Measurements from ENCODE around the gene CMSS1.

GRCh38 chr3:100216713-100217112, 399.1 kb downstream of the CMSS1 start:
- TF ChIP-seq POLR2AphosphoS5 (IDR thresholded peaks at IDR 0.05; ENCODE audit: low read depth, low read length), result no peak
- no peak for TF ChIP-seq EZH2phosphoT487 (IDR thresholded peaks at IDR 0.05; ENCODE audit: borderline replicate concordance)
- no peak for TF ChIP-seq CTCF (IDR thresholded peaks at IDR 0.05 in 2 of 3, conservative IDR thresholded peaks at IDR 0.05 in 1 of 3; ENCODE audit: borderline replicate concordance in 1 of 3, insufficient read depth in 1 of 3, low read depth in 2 of 3, low read length in 2 of 3)
- TF ChIP-seq SP1 (IDR thresholded peaks at IDR 0.05; ENCODE audit: low read depth), result no peak
- TF ChIP-seq CBX3 (IDR thresholded peaks at IDR 0.05; ENCODE audit: low read depth), result no peak
- TF ChIP-seq ZNF274 (IDR thresholded peaks at IDR 0.05; ENCODE audit: low read depth, low read length), result no peak
- no peak for TF ChIP-seq CEBPB (IDR thresholded peaks at IDR 0.05; ENCODE audit: low read depth)
- TF ChIP-seq SIN3A (IDR thresholded peaks at IDR 0.05; ENCODE audit: low read depth), result no peak
- TF ChIP-seq EZH2 (IDR thresholded peaks at IDR 0.05), result no peak
- no peak for TF ChIP-seq POLR2A (IDR thresholded peaks at IDR 0.05; ENCODE audit: borderline replicate concordance, extremely low read depth, insufficient read depth, insufficient read length)
- no peak for TF ChIP-seq TCF7L2 (IDR thresholded peaks at IDR 0.05; ENCODE audit: borderline replicate concordance, extremely low read depth, insufficient read depth, insufficient read length)
